HCT116 (cell line): ENCODE data around the gene NABP2. TPM values are rescaled to one million over a fixed set of nuclear protein-coding genes. Genes with fewer than 3 reads are reported as not detected.

ENCODE experiments used
- ATAC-seq: fragments of 200-7000 bp; cut with Tn5 transposase; 2 replicates; pipeline ENCODE4 v1.9.1; 2020; ENCODE audit warnings: mild to moderate bottlenecking, moderate library complexity
- BruUV-seq: library from RNA; stranded (reverse); fragments of 400-500 nt; replicated peaks from 2 replicates; lab custom pipeline; 2021; lab: Mats Ljungman, UMichigan
- CTCF ChIA-PET: fragments of 300-600 bp; sonication (Branson Sonifier 250); formaldehyde crosslinking; loops from one replicate; lab custom pipeline; 2021; ENCODE audit warnings: antibody characterized with exemption; lab: Charles Lee
- POLR2A ChIA-PET: fragments of 300-600, 350-600 bp; sonication (Branson Sonifier 250); formaldehyde crosslinking; loops from one replicate; lab custom pipeline; 2021; ENCODE audit warnings: antibody characterized with exemption; lab: Charles Lee
- RAD21 ChIA-PET, 2 experiments: fragments of 300-600 bp; sonication (Branson Sonifier 250); formaldehyde crosslinking; loops; one replicate each; lab custom pipeline; 2023; ENCODE audit warnings: low total read pairs in 2 of 2; ENCODE audit not compliant: uncharacterized antibody in 2 of 2, unreplicated experiment in 2 of 2, low non-redundant PET in 1 of 2; lab: Charles Lee
- DNase-seq: peaks from one replicate; pipeline ENCODE4 v3.0.0-alpha.2; 2010; ENCODE audit warnings: low read depth, low spot score
- H2AFZ ChIP-seq: fragments of 200-600 bp; shearing (Covaris generic), sonication (generic); 2 replicates; pipeline ENCODE4 v1.6.1; 2017; ENCODE audit warnings: low read depth, mixed run types, mixed read lengths, antibody characterized with exemption, low read length; ENCODE audit not compliant: poor library complexity, severe bottlenecking
- H3K27ac ChIP-seq: 2 replicates; pipeline ENCODE4 v1.5.1; 2012; ENCODE audit warnings: low read depth, low read length
- H3K27me3 ChIP-seq: fragments of 200-600 bp; sonication (generic); 2 replicates; pipeline ENCODE4 v1.6.1; 2016; ENCODE audit warnings: mixed run types, low read length, mixed read lengths; ENCODE audit not compliant: insufficient read depth
- H3K36me3 ChIP-seq, 2 experiments: fragments of 200-500 bp in 1 of 2; fragments of 200-600 bp in 1 of 2; sonication (Bioruptor generic) in 1 of 2; sonication (generic) in 1 of 2; 2 replicates each; pipeline versions ENCODE4 v1.5.1 to v1.6.1; 2014 to 2016; ENCODE audit warnings: low read length in 2 of 2, inconsistent platforms in 1 of 2, mixed read lengths in 1 of 2, mixed run types in 1 of 2; ENCODE audit not compliant: insufficient read depth in 2 of 2, control insufficient read depth in 1 of 2
- H3K4me1 ChIP-seq, 2 experiments: fragments of 200-600 bp in 1 of 2; sonication (generic) in 1 of 2; 2 replicates each; pipeline versions ENCODE4 v1.5.1 to v1.6.1; 2012 to 2017; ENCODE audit warnings: low read length in 2 of 2, inconsistent platforms in 1 of 2, mild to moderate bottlenecking in 1 of 2, mixed read lengths in 1 of 2, mixed run types in 1 of 2, moderate library complexity in 1 of 2; ENCODE audit not compliant: insufficient read depth in 2 of 2, control insufficient read depth in 1 of 2
- H3K4me2 ChIP-seq: fragments of 200-600 bp; sonication (generic); 2 replicates; pipeline ENCODE4 v1.6.1; 2017; ENCODE audit warnings: mixed run types, low read length, mixed read lengths
- H3K4me3 ChIP-seq, 2 experiments: fragments of 200-600 bp in 1 of 2; sonication (generic) in 1 of 2; replicated peaks in 1 of 2; 2 replicates each; pipeline ENCODE4 v1.5.1; 2011 to 2016; ENCODE audit warnings: low read length in 2 of 2, control low read depth in 1 of 2, low read depth in 1 of 2, mild to moderate bottlenecking in 1 of 2, mixed read lengths in 1 of 2, mixed run types in 1 of 2
- H3K79me2 ChIP-seq: fragments of 200-600 bp; sonication (generic); 2 replicates; pipeline ENCODE4 v1.6.1; 2017; ENCODE audit warnings: mild to moderate bottlenecking, mixed run types, low read length, moderate library complexity, mixed read lengths; ENCODE audit not compliant: insufficient read depth
- H3K9ac ChIP-seq: fragments of 200-600 bp; sonication (generic); 2 replicates; pipeline ENCODE4 v1.6.1; 2016; ENCODE audit warnings: low read length, mixed read lengths
- H3K9me2 ChIP-seq: fragments of 200-600 bp; sonication (generic), shearing (Covaris generic); 2 replicates; pipeline ENCODE4 v1.6.1; 2017; ENCODE audit warnings: mixed run types, mild to moderate bottlenecking, moderate library complexity; ENCODE audit not compliant: insufficient read depth
- H3K9me3 ChIP-seq, 2 experiments: fragments of 200-500 bp in 1 of 2; fragments of 200-600 bp in 1 of 2; sonication (Bioruptor generic) in 1 of 2; sonication (generic) in 1 of 2; 2 replicates each; pipeline ENCODE4 v1.6.1; 2014 to 2017; ENCODE audit warnings: low read length in 2 of 2, mixed read lengths in 2 of 2, inconsistent platforms in 1 of 2, low read depth in 1 of 2, mild to moderate bottlenecking in 1 of 2, mixed run types in 1 of 2, moderate library complexity in 1 of 2; ENCODE audit not compliant: control insufficient read depth in 1 of 2, insufficient read depth in 1 of 2
- H4K20me1 ChIP-seq: fragments of 200-600 bp; sonication (generic), shearing (Covaris generic); 2 replicates; pipeline ENCODE4 v1.6.1; 2017; ENCODE audit warnings: mixed run types, mild to moderate bottlenecking, moderate library complexity; ENCODE audit not compliant: insufficient read depth
- EGR1 ChIP-seq: IDR thresholded peaks from 2 replicates; pipeline ENCODE4 v1.6.1; 2012; ENCODE audit warnings: low read depth
- EZH2phosphoT487 ChIP-seq: fragments of 200-600 bp; IDR thresholded peaks from 2 replicates; pipeline ENCODE4 v1.6.1; 2018; ENCODE audit warnings: antibody characterized with exemption, borderline replicate concordance
- FOSL1 ChIP-seq: IDR thresholded peaks from 2 replicates; pipeline ENCODE4 v1.6.1; 2012; ENCODE audit warnings: low read depth
- JUND ChIP-seq: IDR thresholded peaks from 2 replicates; pipeline ENCODE4 v1.6.1; 2012
- POLR2A ChIP-seq: IDR thresholded peaks from 2 replicates; pipeline ENCODE4 v1.7.0; 2011; ENCODE audit warnings: borderline replicate concordance; ENCODE audit not compliant: insufficient read depth, insufficient read length; ENCODE audit errors: extremely low read depth
- POLR2AphosphoS5 ChIP-seq: IDR thresholded peaks from 2 replicates; pipeline ENCODE4 v1.6.1; 2011; ENCODE audit warnings: mild to moderate bottlenecking, low read depth, low read length, moderate library complexity
- REST ChIP-seq: IDR thresholded peaks from 2 replicates; pipeline ENCODE4 v1.6.1; 2012; ENCODE audit warnings: low read depth
- SIN3A ChIP-seq: IDR thresholded peaks from 2 replicates; pipeline ENCODE4 v1.6.1; 2012; ENCODE audit warnings: low read depth
- TCF7L2 ChIP-seq: IDR thresholded peaks from 2 replicates; pipeline ENCODE4 v1.7.0; 2011; ENCODE audit warnings: borderline replicate concordance, inconsistent platforms; ENCODE audit not compliant: insufficient read depth, insufficient read length; ENCODE audit errors: extremely low read depth
- intact Hi-C: fragments of 100-400 bp; cut with micrococcal nuclease; formaldehyde crosslinking; loops from 2 replicates; pipeline ENCODE4 v1.10.0; 2022
- total RNA-seq: library from RNA; stranded (reverse); gene quantifications from one replicate; pipeline ENCODE4 v1.2.1, GENCODE V29; 2021; ENCODE audit not compliant: unreplicated experiment

The NABP2 gene
- total RNA-seq, 1 experiment from 2014 or later = 52.9 TPM

GRCh38 chr12:56221757-56222530, 2.2 kb upstream of the NABP2 start, which contains the start of gene RNF41 (continued):
- TF ChIP-seq REST (no peak), FOSL1 (no peak), JUND (no peak), POLR2A (peak; percentile 79), EGR1 (no peak), TCF7L2 (peak; percentile 22)

- intact Hi-C loops = loop anchor here (5.0 kb wide), 1 partner anchor 35 kb away; the partner anchor contains the start of gene ANKRD52
- no TSS peak for BruUV-seq
- ATAC-seq = no peak
Observed at GRCh38 chr12:56222531-56222895, 1.6 kb upstream of the NABP2 start.

More at GRCh38 chr12:56222531-56222895, 1.6 kb upstream of the NABP2 start:
- ChIA-PET CTCF (interaction anchor here (0.8 to 2.6 kb wide), 7 partner anchors 11 to 242 kb away, joined by 3 to 16 read pairs (median 10); partner anchors contain the start of genes SMARCC2 and ZC3H10), RAD21 (interaction anchor here in 1 of 2 experiments (0.9 kb wide), 1 partner anchor 16 kb away, joined by 5 read pairs; no protein-coding TSS in a partner anchor), POLR2A (interaction anchor here (0.7 to 2.5 kb wide), 11 partner anchors 11 to 178 kb away, joined by 3 to 13 read pairs (median 4); partner anchors contain the start of genes ANKRD52, PA2G4, SMARCC2 and ZC3H10)
- H2AFZ ChIP-seq = no peak overlapping the region
- no peaks in the 10 kb centered on the region for H3K9me2 ChIP-seq
- no peaks in the 10 kb centered on the region for H3K36me3 ChIP-seq
- no peaks in the 10 kb centered on the region for H4K20me1 ChIP-seq
- TF ChIP-seq POLR2A (peak; percentile 13), EZH2phosphoT487 (no peak), SIN3A (peak; percentile 14; the same call in 1 of the 2 replicates), POLR2AphosphoS5 (no peak)
- no peaks in the 10 kb centered on the region for H3K27me3 ChIP-seq
- peak overlapping the region; percentile 94 for H3K4me2 ChIP-seq
- H3K4me3 ChIP-seq = peak overlapping the region; percentile 91 to 92
- H3K27ac ChIP-seq = peak overlapping the region; percentile 82
- no peak for DNase-seq
- peaks cover 8 to 35% of the 10 kb centered on the region in 2 experiments; a peak in 3 of 4 replicates for H3K4me1 ChIP-seq
- H3K9me3 ChIP-seq = no peaks in the 10 kb centered on the region
- H3K9ac ChIP-seq = peak overlapping the region; percentile 83
- peaks cover 15% of the 10 kb centered on the region for H3K79me2 ChIP-seq
